Sigmoid colon (tissue), 4 donors: ENCODE data around the gene PNPLA8.

Experiments used
- POLR2AphosphoS5 ChIP-seq, 4 donors: sonication (generic); formaldehyde crosslinking; IDR thresholded peaks; one replicate each; pipeline ENCODE4 v1.6.1; 2017; ENCODE audit warnings: antibody characterized with exemption in 4 of 4
- TF ChIP-seq, protein P1 (sequence below), 4 experiments: fragments of 450-650 bp in 3 of 4; fragments of 200-600 bp in 1 of 4; IDR thresholded peaks; one replicate each; pipeline ENCODE4 v1.5.1; 2016 to 2019; ENCODE audit warnings: antibody characterized with exemption in 4 of 4, mild to moderate bottlenecking in 3 of 4, moderate library complexity in 2 of 4

DNA sequence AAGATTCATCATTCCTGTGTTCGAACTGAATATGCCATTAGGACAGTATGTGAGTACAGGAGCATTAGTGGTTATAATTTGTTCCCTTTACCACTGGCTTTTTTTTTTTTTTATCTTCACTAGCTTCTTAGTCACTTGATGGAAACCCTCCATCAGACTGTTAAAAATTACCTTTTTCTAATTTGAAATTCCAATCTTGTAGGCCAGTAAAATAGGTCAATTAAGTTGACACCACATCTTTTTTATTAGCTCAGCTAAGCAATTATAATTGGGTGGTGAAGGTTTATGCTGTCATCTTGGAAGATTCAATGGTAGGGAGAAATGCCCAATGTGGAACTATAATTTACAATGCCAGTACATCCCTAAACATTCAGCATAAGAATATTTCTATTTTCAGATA, 75.8 kb downstream of the PNPLA8 start:
- TF ChIP-seq POLR2AphosphoS5 (IDR thresholded peaks at IDR 0.05) = no peak
- TF ChIP-seq, protein P1, sequence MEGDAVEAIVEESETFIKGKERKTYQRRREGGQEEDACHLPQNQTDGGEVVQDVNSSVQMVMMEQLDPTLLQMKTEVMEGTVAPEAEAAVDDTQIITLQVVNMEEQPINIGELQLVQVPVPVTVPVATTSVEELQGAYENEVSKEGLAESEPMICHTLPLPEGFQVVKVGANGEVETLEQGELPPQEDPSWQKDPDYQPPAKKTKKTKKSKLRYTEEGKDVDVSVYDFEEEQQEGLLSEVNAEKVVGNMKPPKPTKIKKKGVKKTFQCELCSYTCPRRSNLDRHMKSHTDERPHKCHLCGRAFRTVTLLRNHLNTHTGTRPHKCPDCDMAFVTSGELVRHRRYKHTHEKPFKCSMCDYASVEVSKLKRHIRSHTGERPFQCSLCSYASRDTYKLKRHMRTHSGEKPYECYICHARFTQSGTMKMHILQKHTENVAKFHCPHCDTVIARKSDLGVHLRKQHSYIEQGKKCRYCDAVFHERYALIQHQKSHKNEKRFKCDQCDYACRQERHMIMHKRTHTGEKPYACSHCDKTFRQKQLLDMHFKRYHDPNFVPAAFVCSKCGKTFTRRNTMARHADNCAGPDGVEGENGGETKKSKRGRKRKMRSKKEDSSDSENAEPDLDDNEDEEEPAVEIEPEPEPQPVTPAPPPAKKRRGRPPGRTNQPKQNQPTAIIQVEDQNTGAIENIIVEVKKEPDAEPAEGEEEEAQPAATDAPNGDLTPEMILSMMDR (IDR thresholded peaks at IDR 0.05) = no peak
